Panc1 (cell line): ENCODE measurements around the gene DNASE1L2.

Source experiments
- TF ChIP-seq, protein P1 (sequence below): fragments of 450-650 bp; IDR thresholded peaks from 2 replicates; pipeline ENCODE4 v1.5.1; 2017; ENCODE audit warnings: mild to moderate bottlenecking
- TF ChIP-seq, protein P2 (sequence below), 2 experiments: IDR thresholded peaks; 2 replicates each; pipeline ENCODE4 v1.6.1; 2011 to 2012; ENCODE audit warnings: low read depth in 2 of 2, control low read depth in 1 of 2, low read length in 1 of 2, mild to moderate bottlenecking in 1 of 2, moderate library complexity in 1 of 2; ENCODE audit not compliant: insufficient read depth in 1 of 2

DNA sequence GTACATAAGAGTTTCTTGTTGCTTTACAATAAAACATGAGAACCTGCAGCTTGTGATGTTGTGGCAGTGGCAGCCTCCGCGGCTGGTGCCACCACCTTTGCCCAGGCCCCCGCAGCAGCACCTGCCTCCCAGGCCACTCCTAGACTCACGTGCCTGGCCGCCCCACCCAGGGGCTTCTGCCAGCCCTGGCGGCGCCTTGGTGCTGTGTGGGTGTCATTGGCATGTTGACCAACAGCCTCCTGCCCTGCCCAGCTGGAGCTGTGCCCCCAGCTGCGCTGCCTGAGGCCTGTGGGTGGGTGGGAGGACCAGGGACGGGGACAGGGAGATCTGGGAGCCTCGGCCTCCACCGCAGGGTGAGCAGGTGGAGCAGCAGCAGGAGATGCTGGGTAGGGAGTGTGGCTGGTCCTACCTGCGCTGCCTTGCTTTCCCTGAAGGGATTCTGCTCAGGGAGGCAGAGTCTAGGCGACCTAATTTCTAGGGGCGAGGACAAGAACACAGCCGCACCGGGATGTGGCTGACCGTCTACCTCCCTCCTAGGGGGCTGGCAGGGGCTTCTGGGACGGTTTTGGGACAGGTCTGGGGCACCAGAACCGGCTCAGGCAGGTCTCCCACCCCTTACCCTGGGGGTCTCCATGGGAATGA is 428 bp upstream of the DNASE1L2 start:
- TF ChIP-seq, protein P1, sequence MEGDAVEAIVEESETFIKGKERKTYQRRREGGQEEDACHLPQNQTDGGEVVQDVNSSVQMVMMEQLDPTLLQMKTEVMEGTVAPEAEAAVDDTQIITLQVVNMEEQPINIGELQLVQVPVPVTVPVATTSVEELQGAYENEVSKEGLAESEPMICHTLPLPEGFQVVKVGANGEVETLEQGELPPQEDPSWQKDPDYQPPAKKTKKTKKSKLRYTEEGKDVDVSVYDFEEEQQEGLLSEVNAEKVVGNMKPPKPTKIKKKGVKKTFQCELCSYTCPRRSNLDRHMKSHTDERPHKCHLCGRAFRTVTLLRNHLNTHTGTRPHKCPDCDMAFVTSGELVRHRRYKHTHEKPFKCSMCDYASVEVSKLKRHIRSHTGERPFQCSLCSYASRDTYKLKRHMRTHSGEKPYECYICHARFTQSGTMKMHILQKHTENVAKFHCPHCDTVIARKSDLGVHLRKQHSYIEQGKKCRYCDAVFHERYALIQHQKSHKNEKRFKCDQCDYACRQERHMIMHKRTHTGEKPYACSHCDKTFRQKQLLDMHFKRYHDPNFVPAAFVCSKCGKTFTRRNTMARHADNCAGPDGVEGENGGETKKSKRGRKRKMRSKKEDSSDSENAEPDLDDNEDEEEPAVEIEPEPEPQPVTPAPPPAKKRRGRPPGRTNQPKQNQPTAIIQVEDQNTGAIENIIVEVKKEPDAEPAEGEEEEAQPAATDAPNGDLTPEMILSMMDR, result no peak
- TF ChIP-seq, protein P2, sequence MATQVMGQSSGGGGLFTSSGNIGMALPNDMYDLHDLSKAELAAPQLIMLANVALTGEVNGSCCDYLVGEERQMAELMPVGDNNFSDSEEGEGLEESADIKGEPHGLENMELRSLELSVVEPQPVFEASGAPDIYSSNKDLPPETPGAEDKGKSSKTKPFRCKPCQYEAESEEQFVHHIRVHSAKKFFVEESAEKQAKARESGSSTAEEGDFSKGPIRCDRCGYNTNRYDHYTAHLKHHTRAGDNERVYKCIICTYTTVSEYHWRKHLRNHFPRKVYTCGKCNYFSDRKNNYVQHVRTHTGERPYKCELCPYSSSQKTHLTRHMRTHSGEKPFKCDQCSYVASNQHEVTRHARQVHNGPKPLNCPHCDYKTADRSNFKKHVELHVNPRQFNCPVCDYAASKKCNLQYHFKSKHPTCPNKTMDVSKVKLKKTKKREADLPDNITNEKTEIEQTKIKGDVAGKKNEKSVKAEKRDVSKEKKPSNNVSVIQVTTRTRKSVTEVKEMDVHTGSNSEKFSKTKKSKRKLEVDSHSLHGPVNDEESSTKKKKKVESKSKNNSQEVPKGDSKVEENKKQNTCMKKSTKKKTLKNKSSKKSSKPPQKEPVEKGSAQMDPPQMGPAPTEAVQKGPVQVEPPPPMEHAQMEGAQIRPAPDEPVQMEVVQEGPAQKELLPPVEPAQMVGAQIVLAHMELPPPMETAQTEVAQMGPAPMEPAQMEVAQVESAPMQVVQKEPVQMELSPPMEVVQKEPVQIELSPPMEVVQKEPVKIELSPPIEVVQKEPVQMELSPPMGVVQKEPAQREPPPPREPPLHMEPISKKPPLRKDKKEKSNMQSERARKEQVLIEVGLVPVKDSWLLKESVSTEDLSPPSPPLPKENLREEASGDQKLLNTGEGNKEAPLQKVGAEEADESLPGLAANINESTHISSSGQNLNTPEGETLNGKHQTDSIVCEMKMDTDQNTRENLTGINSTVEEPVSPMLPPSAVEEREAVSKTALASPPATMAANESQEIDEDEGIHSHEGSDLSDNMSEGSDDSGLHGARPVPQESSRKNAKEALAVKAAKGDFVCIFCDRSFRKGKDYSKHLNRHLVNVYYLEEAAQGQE (IDR thresholded peaks at IDR 0.05; ENCODE audit: insufficient read depth in 1 of 2, low read depth in 2 of 2, low read length in 1 of 2), result no peak
